ENCODE measurements around the gene RAB11FIP2.

GRCh38 chr10:118027397-118027796, 19.3 kb downstream of the RAB11FIP2 start:
- TF ChIP-seq TAF1 (IDR thresholded peaks at IDR 0.05; ENCODE audit: borderline replicate concordance, insufficient read depth, low read length) (no peak), POLR2AphosphoS5 (IDR thresholded peaks at IDR 0.05; ENCODE audit: low read depth, low read length) (no peak), FOXP2 (optimal IDR thresholded peaks at IDR 0.05; ENCODE audit: borderline replicate concordance, extremely low read depth, extremely low read length, insufficient read depth) (no peak), REST (IDR thresholded peaks at IDR 0.05; ENCODE audit: insufficient read depth in 1 of 2, low read depth in 2 of 2, low read length in 2 of 2) (no peak), SIN3A (IDR thresholded peaks at IDR 0.05; ENCODE audit: borderline replicate concordance, insufficient read depth, low read length) (no peak)
